ENCODE data around the gene BEND6. TPM values are rescaled to one million over a fixed set of nuclear protein-coding genes. Genes with fewer than 3 reads are reported as not detected.

The BEND6 gene
- total and polyA plus RNA-seq, 4 donors, result under 0.01 to 0.14 (median 0.03) TPM; not detected in 1

- TF ChIP-seq FOXA2 (IDR thresholded peaks at IDR 0.05) (no peak), NR2F2 (IDR thresholded peaks at IDR 0.05) (no peak)
- no peak overlapping the region for H3K27ac ChIP-seq (ENCODE audit: low read depth in 1 of 2, low read length in 2 of 2)
- no peak overlapping the region for H3K9ac ChIP-seq (ENCODE audit: low read depth in 1 of 2, low read length in 2 of 2)
- 86% methylated on average over 3 of the region's 3 CpGs for WGBS
- no peak overlapping the region for H3K4me3 ChIP-seq (ENCODE audit: low read depth in 1 of 3, low read length in 3 of 3)
- no peaks in the 10 kb centered on the region for H3K9me3 ChIP-seq (ENCODE audit: control insufficient read depth in 4 of 4, low read length in 3 of 4)
- DNase-seq (ENCODE audit: low spot score), result no peak
- no peaks in the 10 kb centered on the region for H3K36me3 ChIP-seq (ENCODE audit: control insufficient read depth in 4 of 4, insufficient read depth in 3 of 4, low read depth in 1 of 4, low read length in 3 of 4)
- H3K4me1 ChIP-seq (ENCODE audit: control insufficient read depth in 4 of 4, insufficient read depth in 4 of 4, low read length in 3 of 4), result no peaks in the 10 kb centered on the region
- H3K27me3 ChIP-seq (ENCODE audit: control insufficient read depth in 4 of 4, insufficient read depth in 4 of 4, low read length in 3 of 4), result no peaks in the 10 kb centered on the region
Measured at GRCh38 chr6:56905378-56905777, 49.5 kb upstream of the BEND6 start.

DNA sequence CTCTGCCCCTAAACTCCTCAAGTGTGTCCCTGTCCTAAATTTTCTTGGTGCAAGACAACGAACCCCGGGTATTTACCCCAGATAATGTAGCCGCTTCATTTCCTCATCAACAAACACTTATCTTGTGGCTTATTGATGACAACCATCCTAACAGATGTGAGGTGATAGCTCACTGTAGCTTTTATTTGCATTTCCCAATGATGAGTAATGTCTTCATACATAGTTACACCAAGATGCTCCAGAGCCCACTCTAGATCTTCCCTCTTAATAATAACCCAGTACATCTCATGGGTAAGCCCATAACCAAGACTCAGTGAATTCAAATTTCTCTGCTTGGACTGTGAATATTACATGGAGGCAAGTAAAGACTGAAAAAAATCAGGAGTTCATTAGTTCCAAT is 48.2 kb upstream of the BEND6 start:
- Histone ChIP-seq H3K36me3 (ENCODE audit: control insufficient read depth in 4 of 4, insufficient read depth in 3 of 4, low read depth in 1 of 4, low read length in 3 of 4) (no peaks in the 10 kb centered on the region), H3K9me3 (ENCODE audit: control insufficient read depth in 4 of 4, low read length in 3 of 4) (no peaks in the 10 kb centered on the region), H3K27me3 (ENCODE audit: control insufficient read depth in 4 of 4, insufficient read depth in 4 of 4, low read length in 3 of 4) (no peaks in the 10 kb centered on the region), H3K4me1 (ENCODE audit: control insufficient read depth in 4 of 4, insufficient read depth in 4 of 4, low read length in 3 of 4) (no peaks in the 10 kb centered on the region), H3K9ac (ENCODE audit: low read depth in 1 of 2, low read length in 2 of 2) (no peak overlapping the region), H3K4me3 (ENCODE audit: low read depth in 1 of 3, low read length in 3 of 3) (no peak overlapping the region), H3K27ac (ENCODE audit: low read depth in 1 of 2, low read length in 2 of 2) (no peak overlapping the region)
- DNase-seq (ENCODE audit: low spot score), result no peak
- no peak for TF ChIP-seq ATF3 (IDR thresholded peaks at IDR 0.05)
- TF ChIP-seq HNF4A (conservative IDR thresholded peaks at IDR 0.05), result no peak
- TF ChIP-seq EGR1 (IDR thresholded peaks at IDR 0.05; ENCODE audit: low read depth in 2 of 2), result no peak
- no peak for TF ChIP-seq TAF1 (conservative IDR thresholded peaks at IDR 0.05)
- TF ChIP-seq FOXA2 (IDR thresholded peaks at IDR 0.05), result no peak
- no peak for TF ChIP-seq SP1 (IDR thresholded peaks at IDR 0.05)
- TF ChIP-seq GABPA (IDR thresholded peaks at IDR 0.05 in 1 of 2, conservative IDR thresholded peaks at IDR 0.05 in 1 of 2), result no peak
- no peak for TF ChIP-seq NR2F2 (IDR thresholded peaks at IDR 0.05)
- TF ChIP-seq CTCF (IDR thresholded peaks at IDR 0.05; ENCODE audit: low read depth, low read length, missing input control), result no peak
- TF ChIP-seq RXRA (IDR thresholded peaks at IDR 0.05), result no peak
- TF ChIP-seq, protein P1, sequence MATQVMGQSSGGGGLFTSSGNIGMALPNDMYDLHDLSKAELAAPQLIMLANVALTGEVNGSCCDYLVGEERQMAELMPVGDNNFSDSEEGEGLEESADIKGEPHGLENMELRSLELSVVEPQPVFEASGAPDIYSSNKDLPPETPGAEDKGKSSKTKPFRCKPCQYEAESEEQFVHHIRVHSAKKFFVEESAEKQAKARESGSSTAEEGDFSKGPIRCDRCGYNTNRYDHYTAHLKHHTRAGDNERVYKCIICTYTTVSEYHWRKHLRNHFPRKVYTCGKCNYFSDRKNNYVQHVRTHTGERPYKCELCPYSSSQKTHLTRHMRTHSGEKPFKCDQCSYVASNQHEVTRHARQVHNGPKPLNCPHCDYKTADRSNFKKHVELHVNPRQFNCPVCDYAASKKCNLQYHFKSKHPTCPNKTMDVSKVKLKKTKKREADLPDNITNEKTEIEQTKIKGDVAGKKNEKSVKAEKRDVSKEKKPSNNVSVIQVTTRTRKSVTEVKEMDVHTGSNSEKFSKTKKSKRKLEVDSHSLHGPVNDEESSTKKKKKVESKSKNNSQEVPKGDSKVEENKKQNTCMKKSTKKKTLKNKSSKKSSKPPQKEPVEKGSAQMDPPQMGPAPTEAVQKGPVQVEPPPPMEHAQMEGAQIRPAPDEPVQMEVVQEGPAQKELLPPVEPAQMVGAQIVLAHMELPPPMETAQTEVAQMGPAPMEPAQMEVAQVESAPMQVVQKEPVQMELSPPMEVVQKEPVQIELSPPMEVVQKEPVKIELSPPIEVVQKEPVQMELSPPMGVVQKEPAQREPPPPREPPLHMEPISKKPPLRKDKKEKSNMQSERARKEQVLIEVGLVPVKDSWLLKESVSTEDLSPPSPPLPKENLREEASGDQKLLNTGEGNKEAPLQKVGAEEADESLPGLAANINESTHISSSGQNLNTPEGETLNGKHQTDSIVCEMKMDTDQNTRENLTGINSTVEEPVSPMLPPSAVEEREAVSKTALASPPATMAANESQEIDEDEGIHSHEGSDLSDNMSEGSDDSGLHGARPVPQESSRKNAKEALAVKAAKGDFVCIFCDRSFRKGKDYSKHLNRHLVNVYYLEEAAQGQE (IDR thresholded peaks at IDR 0.05), result no peak
- no peak for TF ChIP-seq JUND (IDR thresholded peaks at IDR 0.05)
- 69% methylated on average over 3 of the region's 3 CpGs for WGBS

Data from liver (tissue), 9 donors.